ENCODE measurements around the gene MINDY4B. TPM values are rescaled to one million over a fixed set of nuclear protein-coding genes. Genes with fewer than 3 reads are reported as not detected.

Gene MINDY4B
- total and polyA plus RNA-seq, 2 experiments from 2014 or later: not detected

DNA sequence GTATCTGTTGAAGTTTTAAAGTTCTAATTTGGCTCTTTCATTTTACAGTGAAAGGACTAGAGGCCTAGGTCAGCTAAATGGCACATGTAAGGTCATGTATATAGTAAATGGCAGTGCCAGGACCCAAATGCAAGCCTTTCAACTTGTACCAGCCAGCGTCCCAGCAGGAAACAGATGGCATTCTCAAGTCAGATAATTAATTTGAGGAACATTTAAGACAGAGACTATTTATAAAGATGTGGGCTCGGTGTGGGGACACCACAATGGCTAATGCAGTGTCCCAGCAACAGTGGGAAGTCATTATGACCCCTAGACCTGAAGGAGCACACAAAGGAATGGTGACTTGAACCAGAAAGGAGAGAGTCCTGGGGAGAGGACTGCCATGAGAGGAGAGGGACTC lies 6.1 kb downstream of the MINDY4B start:
- Mint-ChIP-seq H3K36me3 (ENCODE audit: low read depth) (no peaks in the 10 kb centered on the region), H3K27me3 (ENCODE audit: insufficient read depth, low read depth, poor library complexity) (peaks cover 5% of the 10 kb centered on the region), H3K9me3 (no peaks in the 10 kb centered on the region), H3K27ac (no peak overlapping the region), H3K4me3 (no peak overlapping the region), H3K4me1 (peaks cover 5% of the 10 kb centered on the region)
- H3F3A ChIP-seq (replicated peaks; ENCODE audit: low read depth): no peaks in the 10 kb centered on the region
- ATAC-seq (no peak), DNase-seq (ENCODE audit: low spot score) (no peak)
- H3K9me2 ChIP-seq (ENCODE audit: insufficient read depth): 0 out of 2 replicates have a peak, but pooled peaks cover 7% of the 10 kb centered on the region
- H3K4me1 ChIP-seq (ENCODE audit: insufficient read depth): no peaks in the 10 kb centered on the region
- no peak overlapping the region for H3K27ac ChIP-seq (ENCODE audit: low read depth)
- H3K79me2 ChIP-seq (replicated peaks; ENCODE audit: insufficient read depth): no peaks in the 10 kb centered on the region
- no peaks in the 10 kb centered on the region for H4K20me1 ChIP-seq (replicated peaks; ENCODE audit: insufficient read depth)
- H3K36me3 ChIP-seq (ENCODE audit: insufficient read depth): no peaks in the 10 kb centered on the region
- no peak overlapping the region for H3K4me3 ChIP-seq
- no peak overlapping the region for H3K4me2 ChIP-seq
- H2AFZ ChIP-seq: 0 out of 2 replicates have a peak overlapping the region, but pooled peaks have one; percentile 5
- no peak for TF ChIP-seq EZH2phosphoT487 (IDR thresholded peaks at IDR 0.05; ENCODE audit: unreplicated experiment)
- TF ChIP-seq, protein P1, sequence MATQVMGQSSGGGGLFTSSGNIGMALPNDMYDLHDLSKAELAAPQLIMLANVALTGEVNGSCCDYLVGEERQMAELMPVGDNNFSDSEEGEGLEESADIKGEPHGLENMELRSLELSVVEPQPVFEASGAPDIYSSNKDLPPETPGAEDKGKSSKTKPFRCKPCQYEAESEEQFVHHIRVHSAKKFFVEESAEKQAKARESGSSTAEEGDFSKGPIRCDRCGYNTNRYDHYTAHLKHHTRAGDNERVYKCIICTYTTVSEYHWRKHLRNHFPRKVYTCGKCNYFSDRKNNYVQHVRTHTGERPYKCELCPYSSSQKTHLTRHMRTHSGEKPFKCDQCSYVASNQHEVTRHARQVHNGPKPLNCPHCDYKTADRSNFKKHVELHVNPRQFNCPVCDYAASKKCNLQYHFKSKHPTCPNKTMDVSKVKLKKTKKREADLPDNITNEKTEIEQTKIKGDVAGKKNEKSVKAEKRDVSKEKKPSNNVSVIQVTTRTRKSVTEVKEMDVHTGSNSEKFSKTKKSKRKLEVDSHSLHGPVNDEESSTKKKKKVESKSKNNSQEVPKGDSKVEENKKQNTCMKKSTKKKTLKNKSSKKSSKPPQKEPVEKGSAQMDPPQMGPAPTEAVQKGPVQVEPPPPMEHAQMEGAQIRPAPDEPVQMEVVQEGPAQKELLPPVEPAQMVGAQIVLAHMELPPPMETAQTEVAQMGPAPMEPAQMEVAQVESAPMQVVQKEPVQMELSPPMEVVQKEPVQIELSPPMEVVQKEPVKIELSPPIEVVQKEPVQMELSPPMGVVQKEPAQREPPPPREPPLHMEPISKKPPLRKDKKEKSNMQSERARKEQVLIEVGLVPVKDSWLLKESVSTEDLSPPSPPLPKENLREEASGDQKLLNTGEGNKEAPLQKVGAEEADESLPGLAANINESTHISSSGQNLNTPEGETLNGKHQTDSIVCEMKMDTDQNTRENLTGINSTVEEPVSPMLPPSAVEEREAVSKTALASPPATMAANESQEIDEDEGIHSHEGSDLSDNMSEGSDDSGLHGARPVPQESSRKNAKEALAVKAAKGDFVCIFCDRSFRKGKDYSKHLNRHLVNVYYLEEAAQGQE (IDR thresholded peaks at IDR 0.05; ENCODE audit: unreplicated experiment): no peak
- TF ChIP-seq CREB1 (CRISPR knock-in tag; IDR thresholded peaks at IDR 0.05; ENCODE audit: low read depth): no peak
- no peak for TF ChIP-seq NANOG (IDR thresholded peaks at IDR 0.05; ENCODE audit: borderline replicate concordance)
- no peak for TF ChIP-seq ZNF331 (CRISPR knock-in tag; IDR thresholded peaks at IDR 0.05; ENCODE audit: low read depth)
- TF ChIP-seq, protein P2, sequence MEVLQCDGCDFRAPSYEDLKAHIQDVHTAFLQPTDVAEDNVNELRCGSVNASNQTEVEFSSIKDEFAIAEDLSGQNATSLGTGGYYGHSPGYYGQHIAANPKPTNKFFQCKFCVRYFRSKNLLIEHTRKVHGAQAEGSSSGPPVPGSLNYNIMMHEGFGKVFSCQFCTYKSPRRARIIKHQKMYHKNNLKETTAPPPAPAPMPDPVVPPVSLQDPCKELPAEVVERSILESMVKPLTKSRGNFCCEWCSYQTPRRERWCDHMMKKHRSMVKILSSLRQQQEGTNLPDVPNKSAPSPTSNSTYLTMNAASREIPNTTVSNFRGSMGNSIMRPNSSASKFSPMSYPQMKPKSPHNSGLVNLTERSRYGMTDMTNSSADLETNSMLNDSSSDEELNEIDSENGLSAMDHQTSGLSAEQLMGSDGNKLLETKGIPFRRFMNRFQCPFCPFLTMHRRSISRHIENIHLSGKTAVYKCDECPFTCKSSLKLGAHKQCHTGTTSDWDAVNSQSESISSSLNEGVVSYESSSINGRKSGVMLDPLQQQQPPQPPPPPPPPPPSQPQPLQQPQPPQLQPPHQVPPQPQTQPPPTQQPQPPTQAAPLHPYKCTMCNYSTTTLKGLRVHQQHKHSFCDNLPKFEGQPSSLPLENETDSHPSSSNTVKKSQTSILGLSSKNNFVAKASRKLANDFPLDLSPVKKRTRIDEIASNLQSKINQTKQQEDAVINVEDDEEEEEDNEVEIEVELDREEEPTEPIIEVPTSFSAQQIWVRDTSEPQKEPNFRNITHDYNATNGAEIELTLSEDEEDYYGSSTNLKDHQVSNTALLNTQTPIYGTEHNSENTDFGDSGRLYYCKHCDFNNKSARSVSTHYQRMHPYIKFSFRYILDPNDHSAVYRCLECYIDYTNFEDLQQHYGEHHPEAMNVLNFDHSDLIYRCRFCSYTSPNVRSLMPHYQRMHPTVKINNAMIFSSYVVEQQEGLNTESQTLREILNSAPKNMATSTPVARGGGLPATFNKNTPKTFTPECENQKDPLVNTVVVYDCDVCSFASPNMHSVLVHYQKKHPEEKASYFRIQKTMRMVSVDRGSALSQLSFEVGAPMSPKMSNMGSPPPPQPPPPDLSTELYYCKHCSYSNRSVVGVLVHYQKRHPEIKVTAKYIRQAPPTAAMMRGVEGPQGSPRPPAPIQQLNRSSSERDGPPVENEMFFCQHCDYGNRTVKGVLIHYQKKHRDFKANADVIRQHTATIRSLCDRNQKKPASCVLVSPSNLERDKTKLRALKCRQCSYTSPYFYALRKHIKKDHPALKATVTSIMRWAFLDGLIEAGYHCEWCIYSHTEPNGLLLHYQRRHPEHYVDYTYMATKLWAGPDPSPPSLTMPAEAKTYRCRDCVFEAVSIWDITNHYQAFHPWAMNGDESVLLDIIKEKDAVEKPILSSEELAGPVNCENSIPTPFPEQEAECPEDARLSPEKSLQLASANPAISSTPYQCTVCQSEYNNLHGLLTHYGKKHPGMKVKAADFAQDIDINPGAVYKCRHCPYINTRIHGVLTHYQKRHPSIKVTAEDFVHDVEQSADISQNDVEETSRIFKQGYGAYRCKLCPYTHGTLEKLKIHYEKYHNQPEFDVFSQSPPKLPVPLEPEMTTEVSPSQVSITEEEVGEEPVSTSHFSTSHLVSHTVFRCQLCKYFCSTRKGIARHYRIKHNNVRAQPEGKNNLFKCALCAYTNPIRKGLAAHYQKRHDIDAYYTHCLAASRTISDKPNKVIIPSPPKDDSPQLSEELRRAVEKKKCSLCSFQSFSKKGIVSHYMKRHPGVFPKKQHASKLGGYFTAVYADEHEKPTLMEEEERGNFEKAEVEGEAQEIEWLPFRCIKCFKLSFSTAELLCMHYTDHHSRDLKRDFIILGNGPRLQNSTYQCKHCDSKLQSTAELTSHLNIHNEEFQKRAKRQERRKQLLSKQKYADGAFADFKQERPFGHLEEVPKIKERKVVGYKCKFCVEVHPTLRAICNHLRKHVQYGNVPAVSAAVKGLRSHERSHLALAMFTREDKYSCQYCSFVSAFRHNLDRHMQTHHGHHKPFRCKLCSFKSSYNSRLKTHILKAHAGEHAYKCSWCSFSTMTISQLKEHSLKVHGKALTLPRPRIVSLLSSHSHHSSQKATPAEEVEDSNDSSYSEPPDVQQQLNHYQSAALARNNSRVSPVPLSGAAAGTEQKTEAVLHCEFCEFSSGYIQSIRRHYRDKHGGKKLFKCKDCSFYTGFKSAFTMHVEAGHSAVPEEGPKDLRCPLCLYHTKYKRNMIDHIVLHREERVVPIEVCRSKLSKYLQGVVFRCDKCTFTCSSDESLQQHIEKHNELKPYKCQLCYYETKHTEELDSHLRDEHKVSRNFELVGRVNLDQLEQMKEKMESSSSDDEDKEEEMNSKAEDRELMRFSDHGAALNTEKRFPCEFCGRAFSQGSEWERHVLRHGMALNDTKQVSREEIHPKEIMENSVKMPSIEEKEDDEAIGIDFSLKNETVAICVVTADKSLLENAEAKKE (CRISPR knock-in tag; IDR thresholded peaks at IDR 0.05): no peak
- TF ChIP-seq, protein P3, sequence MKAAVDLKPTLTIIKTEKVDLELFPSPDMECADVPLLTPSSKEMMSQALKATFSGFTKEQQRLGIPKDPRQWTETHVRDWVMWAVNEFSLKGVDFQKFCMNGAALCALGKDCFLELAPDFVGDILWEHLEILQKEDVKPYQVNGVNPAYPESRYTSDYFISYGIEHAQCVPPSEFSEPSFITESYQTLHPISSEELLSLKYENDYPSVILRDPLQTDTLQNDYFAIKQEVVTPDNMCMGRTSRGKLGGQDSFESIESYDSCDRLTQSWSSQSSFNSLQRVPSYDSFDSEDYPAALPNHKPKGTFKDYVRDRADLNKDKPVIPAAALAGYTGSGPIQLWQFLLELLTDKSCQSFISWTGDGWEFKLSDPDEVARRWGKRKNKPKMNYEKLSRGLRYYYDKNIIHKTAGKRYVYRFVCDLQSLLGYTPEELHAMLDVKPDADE (IDR thresholded peaks at IDR 0.05): no peak
- no peak for TF ChIP-seq POLR2AphosphoS5 (IDR thresholded peaks at IDR 0.05; ENCODE audit: low read depth)
- TF ChIP-seq EZH2 (IDR thresholded peaks at IDR 0.05; ENCODE audit: low read depth, unreplicated experiment): no peak
- no peak for TF ChIP-seq ZNF114 (CRISPR knock-in tag; IDR thresholded peaks at IDR 0.05)
- TF ChIP-seq STAT1 (IDR thresholded peaks at IDR 0.05; ENCODE audit: unreplicated experiment): no peak
- TF ChIP-seq, protein P4, sequence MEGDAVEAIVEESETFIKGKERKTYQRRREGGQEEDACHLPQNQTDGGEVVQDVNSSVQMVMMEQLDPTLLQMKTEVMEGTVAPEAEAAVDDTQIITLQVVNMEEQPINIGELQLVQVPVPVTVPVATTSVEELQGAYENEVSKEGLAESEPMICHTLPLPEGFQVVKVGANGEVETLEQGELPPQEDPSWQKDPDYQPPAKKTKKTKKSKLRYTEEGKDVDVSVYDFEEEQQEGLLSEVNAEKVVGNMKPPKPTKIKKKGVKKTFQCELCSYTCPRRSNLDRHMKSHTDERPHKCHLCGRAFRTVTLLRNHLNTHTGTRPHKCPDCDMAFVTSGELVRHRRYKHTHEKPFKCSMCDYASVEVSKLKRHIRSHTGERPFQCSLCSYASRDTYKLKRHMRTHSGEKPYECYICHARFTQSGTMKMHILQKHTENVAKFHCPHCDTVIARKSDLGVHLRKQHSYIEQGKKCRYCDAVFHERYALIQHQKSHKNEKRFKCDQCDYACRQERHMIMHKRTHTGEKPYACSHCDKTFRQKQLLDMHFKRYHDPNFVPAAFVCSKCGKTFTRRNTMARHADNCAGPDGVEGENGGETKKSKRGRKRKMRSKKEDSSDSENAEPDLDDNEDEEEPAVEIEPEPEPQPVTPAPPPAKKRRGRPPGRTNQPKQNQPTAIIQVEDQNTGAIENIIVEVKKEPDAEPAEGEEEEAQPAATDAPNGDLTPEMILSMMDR (conservative IDR thresholded peaks at IDR 0.05; ENCODE audit: low read depth in 2 of 2): no peak
- no peak for TF ChIP-seq JUNB (IDR thresholded peaks at IDR 0.05; ENCODE audit: unreplicated experiment)
- H3K27me3 ChIP-seq (ENCODE audit: insufficient read depth): no peaks in the 10 kb centered on the region

All from GM23338 (cell line).